Mesendoderm (in vitro differentiated cells): ENCODE measurements around the gene CAPN5.

ENCODE experiments used
- DNase-seq: peaks from one replicate; pipeline ENCODE4 v3.0.0; 2013
- H2AK5ac ChIP-seq: 2 replicates; pipeline ENCODE4 v1.6.1; 2013; ENCODE audit warnings: low read length, inconsistent platforms
- H2BK120ac ChIP-seq: 2 replicates; pipeline ENCODE4 v1.6.1; 2013; ENCODE audit warnings: low read depth, mild to moderate bottlenecking, low read length, moderate library complexity, mixed read lengths
- H2BK15ac ChIP-seq: replicated peaks from 2 replicates; pipeline ENCODE4 v1.6.1; 2013; ENCODE audit warnings: low read depth, mild to moderate bottlenecking, moderate library complexity
- H2BK5ac ChIP-seq: 2 replicates; pipeline ENCODE4 v1.6.1; 2013; ENCODE audit warnings: low read length, inconsistent platforms
- H3K18ac ChIP-seq: 2 replicates; pipeline ENCODE4 v1.6.1; 2013; ENCODE audit warnings: mild to moderate bottlenecking, low read length, mixed read lengths
- H3K23ac ChIP-seq: one replicate; pipeline ENCODE4 v1.6.1; 2013; ENCODE audit warnings: low read length
- H3K27ac ChIP-seq: 2 replicates; pipeline ENCODE4 v1.5.1; 2013; ENCODE audit warnings: low read depth, mild to moderate bottlenecking, inconsistent platforms, low read length, moderate library complexity
- H3K27me3 ChIP-seq: 2 replicates; pipeline ENCODE4 v1.6.1; 2013; ENCODE audit warnings: low read length, control low read depth, mild to moderate bottlenecking, inconsistent platforms; ENCODE audit not compliant: insufficient read depth, poor library complexity
- H3K36me3 ChIP-seq: 2 replicates; pipeline ENCODE4 v1.6.1; 2013; ENCODE audit warnings: low read length, inconsistent platforms; ENCODE audit not compliant: control insufficient read depth, insufficient read depth
- H3K4ac ChIP-seq: one replicate; pipeline ENCODE4 v1.6.1; 2013; ENCODE audit warnings: low read depth, mild to moderate bottlenecking, low read length, moderate library complexity
- H3K4me1 ChIP-seq: 2 replicates; pipeline ENCODE4 v1.6.1; 2013; ENCODE audit warnings: low read depth, low read length, inconsistent platforms; ENCODE audit not compliant: control insufficient read depth
- H3K4me2 ChIP-seq: 2 replicates; pipeline ENCODE4 v1.6.1; 2013; ENCODE audit warnings: low read length
- H3K4me3 ChIP-seq: 2 replicates; pipeline ENCODE4 v1.5.1; 2013; ENCODE audit warnings: mild to moderate bottlenecking, low read length
- H3K56ac ChIP-seq: one replicate; pipeline ENCODE4 v1.6.1; 2013; ENCODE audit warnings: low read length
- H3K79me1 ChIP-seq: 2 replicates; pipeline ENCODE4 v1.6.1; 2013; ENCODE audit warnings: low read length, inconsistent platforms
- H3K79me2 ChIP-seq: 2 replicates; pipeline ENCODE4 v1.6.1; 2013; ENCODE audit warnings: mild to moderate bottlenecking, low read length; ENCODE audit not compliant: control insufficient read depth, insufficient read depth
- H3K9ac ChIP-seq: 2 replicates; pipeline ENCODE4 v1.6.1; 2013; ENCODE audit warnings: low read length, inconsistent platforms
- H4K5ac ChIP-seq: one replicate; pipeline ENCODE4 v1.6.1; 2013; ENCODE audit warnings: low read length
- H4K8ac ChIP-seq: one replicate; pipeline ENCODE4 v1.6.1; 2013; ENCODE audit warnings: low read depth, mild to moderate bottlenecking, control low read depth, low read length, moderate library complexity
- WGBS: extraction: QIAGEN DNeasy Blood & Tissue Kit; methylation state at CpG from one replicate; pipeline ENCODE4 v1.1.7; 2013; ENCODE audit warnings: low lambda C conversion rate, missing lambda C conversion rate; ENCODE audit not compliant: insufficient coverage; ENCODE audit errors: extremely low coverage; 5-methylcytosine and 5-hydroxymethylcytosine counted together

Gene CAPN5

GRCh38 chr11:77109236-77110019 lies 42.7 kb downstream of the CAPN5 start:
- H3K9ac ChIP-seq = no peak overlapping the region
- no peaks in the 10 kb centered on the region for H3K4me1 ChIP-seq
- H2BK15ac ChIP-seq = no peak overlapping the region
- no CpG with 5 or more reads among the region's 11 CpGs for WGBS
- H4K5ac ChIP-seq = no peak overlapping the region
- no peaks in the 10 kb centered on the region for H3K79me2 ChIP-seq
- no peaks in the 10 kb centered on the region for H3K36me3 ChIP-seq
- H3K4ac ChIP-seq = no peak overlapping the region
- H2BK120ac ChIP-seq = no peak overlapping the region
- H3K27ac ChIP-seq = no peak overlapping the region
- H4K8ac ChIP-seq = no peak overlapping the region
- no peaks in the 10 kb centered on the region for H3K79me1 ChIP-seq
- no peak overlapping the region for H3K4me3 ChIP-seq
- no peak overlapping the region for H3K4me2 ChIP-seq
- H3K18ac ChIP-seq = no peak overlapping the region
- H3K56ac ChIP-seq = no peak overlapping the region
- DNase-seq = no peak
- H3K27me3 ChIP-seq = no peaks in the 10 kb centered on the region
- no peak overlapping the region for H2BK5ac ChIP-seq
- no peak overlapping the region for H2AK5ac ChIP-seq
- no peak overlapping the region for H3K23ac ChIP-seq

GRCh38 chr11:77110836-77111235 lies 44.1 kb downstream of the CAPN5 start:
- Histone ChIP-seq H3K4me3 (no peak overlapping the region), H3K27ac (no peak overlapping the region), H3K79me2 (no peaks in the 10 kb centered on the region), H3K36me3 (no peaks in the 10 kb centered on the region), H3K23ac (no peak overlapping the region), H4K5ac (no peak overlapping the region), H4K8ac (no peak overlapping the region), H3K18ac (no peak overlapping the region), H2BK15ac (no peak overlapping the region), H2AK5ac (no peak overlapping the region), H3K9ac (no peak overlapping the region), H2BK120ac (no peak overlapping the region), H3K4ac (no peak overlapping the region), H3K56ac (no peak overlapping the region), H3K79me1 (no peaks in the 10 kb centered on the region), H3K4me2 (no peak overlapping the region), H3K27me3 (no peaks in the 10 kb centered on the region), H2BK5ac (no peak overlapping the region), H3K4me1 (no peaks in the 10 kb centered on the region)
- WGBS = no CpG with 5 or more reads among the region's 6 CpGs
- DNase-seq = no peak

GRCh38 chr11:77111277-77111676 lies 44.5 kb downstream of the CAPN5 start:
- Histone ChIP-seq H4K5ac (no peak overlapping the region), H3K36me3 (no peaks in the 10 kb centered on the region), H2BK120ac (no peak overlapping the region), H3K4me3 (no peak overlapping the region), H3K56ac (no peak overlapping the region), H3K79me2 (no peaks in the 10 kb centered on the region), H2BK5ac (no peak overlapping the region), H2BK15ac (no peak overlapping the region), H3K4me2 (no peak overlapping the region), H3K4me1 (no peaks in the 10 kb centered on the region), H3K27me3 (no peaks in the 10 kb centered on the region), H4K8ac (no peak overlapping the region), H3K27ac (no peak overlapping the region), H3K79me1 (no peaks in the 10 kb centered on the region), H3K23ac (no peak overlapping the region), H3K4ac (no peak overlapping the region), H3K9ac (no peak overlapping the region), H2AK5ac (no peak overlapping the region), H3K18ac (no peak overlapping the region)
- DNase-seq = no peak
- no CpG with 5 or more reads among the region's 3 CpGs for WGBS

DNA sequence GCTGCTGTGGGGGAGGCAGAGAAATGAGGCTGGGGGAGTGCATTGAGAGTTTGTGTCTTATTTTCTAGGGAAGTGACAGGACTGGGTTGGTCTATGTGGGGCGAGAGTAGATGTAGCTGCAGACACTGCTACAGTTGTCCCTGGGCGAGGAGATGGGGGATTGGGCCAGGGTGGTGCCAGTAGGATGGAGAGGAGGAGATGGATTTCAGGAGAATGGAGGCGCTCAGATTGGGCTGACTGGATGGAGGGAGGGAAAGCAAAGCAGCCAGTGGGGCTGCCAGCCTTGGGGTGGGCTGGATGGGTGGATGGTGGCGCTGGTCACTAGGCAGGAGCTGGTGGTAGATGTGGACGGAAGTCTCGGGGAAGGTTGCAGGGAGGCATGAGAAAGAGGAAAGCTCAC lies 45.2 kb downstream of the CAPN5 start:
- Histone ChIP-seq H2BK15ac (no peak overlapping the region), H2BK5ac (no peak overlapping the region), H3K27me3 (no peaks in the 10 kb centered on the region), H3K4me1 (no peaks in the 10 kb centered on the region), H3K4me3 (no peak overlapping the region), H3K4ac (no peak overlapping the region), H3K4me2 (no peak overlapping the region), H2BK120ac (no peak overlapping the region), H3K23ac (no peak overlapping the region), H2AK5ac (no peak overlapping the region), H3K9ac (no peak overlapping the region), H4K5ac (no peak overlapping the region), H3K79me1 (no peaks in the 10 kb centered on the region), H3K36me3 (no peaks in the 10 kb centered on the region), H3K27ac (no peak overlapping the region), H3K56ac (no peak overlapping the region), H4K8ac (no peak overlapping the region), H3K18ac (no peak overlapping the region), H3K79me2 (no peaks in the 10 kb centered on the region)
- WGBS = no CpG with 5 or more reads among the region's 6 CpGs
- no peak for DNase-seq

DNA sequence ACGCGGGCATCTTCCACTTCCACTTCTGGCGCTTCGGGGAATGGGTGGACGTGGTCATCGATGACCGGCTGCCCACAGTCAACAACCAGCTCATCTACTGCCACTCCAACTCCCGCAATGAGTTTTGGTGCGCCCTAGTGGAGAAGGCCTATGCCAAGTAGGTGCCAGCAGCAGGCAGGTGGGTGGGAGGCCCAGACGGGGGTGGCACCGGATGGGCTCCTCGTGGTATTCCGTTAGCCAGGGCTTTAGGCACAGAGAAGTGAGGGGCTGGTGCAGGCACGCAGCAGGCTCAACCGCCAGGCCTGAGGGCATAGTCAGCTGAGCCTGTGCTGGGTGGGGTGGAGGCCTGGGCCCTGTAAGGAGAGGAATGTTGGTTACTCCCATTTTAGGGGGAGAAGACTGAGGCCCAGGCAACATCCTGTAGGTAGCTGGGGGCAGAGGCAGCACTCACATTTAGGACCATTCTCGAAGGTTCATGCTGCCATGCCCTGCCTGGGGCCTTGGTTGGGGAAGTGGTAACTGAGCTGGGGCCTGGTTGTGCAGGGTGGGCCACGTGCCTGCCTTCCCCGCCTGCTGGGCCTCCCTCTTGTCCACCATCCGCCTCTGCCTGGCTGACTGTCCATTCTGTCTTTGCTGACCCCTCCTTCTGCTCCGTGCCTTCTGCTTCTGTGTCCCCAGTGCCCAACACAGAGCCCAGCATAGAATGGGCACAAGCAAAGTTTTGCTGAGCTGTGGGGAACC lies 46.0 kb downstream of the CAPN5 start:
- DNase-seq = no peak
- WGBS = no CpG with 5 or more reads among the region's 20 CpGs

More for the DNA sequence above, 46.0 kb downstream of the CAPN5 start:
- no peak overlapping the region for H4K5ac ChIP-seq
- no peaks in the 10 kb centered on the region for H3K79me1 ChIP-seq
- H3K36me3 ChIP-seq = no peaks in the 10 kb centered on the region
- H3K27ac ChIP-seq = no peak overlapping the region
- no peak overlapping the region for H3K4ac ChIP-seq
- no peak overlapping the region for H3K4me2 ChIP-seq
- no peak overlapping the region for H3K23ac ChIP-seq
- no peak overlapping the region for H2BK15ac ChIP-seq
- no peak overlapping the region for H2BK120ac ChIP-seq
- H4K8ac ChIP-seq = no peak overlapping the region
- H2BK5ac ChIP-seq = no peak overlapping the region
- no peak overlapping the region for H3K4me3 ChIP-seq
- no peaks in the 10 kb centered on the region for H3K4me1 ChIP-seq
- no peaks in the 10 kb centered on the region for H3K27me3 ChIP-seq
- H3K56ac ChIP-seq = no peak overlapping the region
- H3K9ac ChIP-seq = no peak overlapping the region
- no peaks in the 10 kb centered on the region for H3K79me2 ChIP-seq
- H3K18ac ChIP-seq = no peak overlapping the region
- H2AK5ac ChIP-seq = no peak overlapping the region
